Measurements from ENCODE around the gene MACF1. TPM values are rescaled to one million over a fixed set of nuclear protein-coding genes. Genes with fewer than 3 reads are reported as not detected.

The MACF1 gene
- total RNA-seq, 1 donor: 352 TPM

DNA sequence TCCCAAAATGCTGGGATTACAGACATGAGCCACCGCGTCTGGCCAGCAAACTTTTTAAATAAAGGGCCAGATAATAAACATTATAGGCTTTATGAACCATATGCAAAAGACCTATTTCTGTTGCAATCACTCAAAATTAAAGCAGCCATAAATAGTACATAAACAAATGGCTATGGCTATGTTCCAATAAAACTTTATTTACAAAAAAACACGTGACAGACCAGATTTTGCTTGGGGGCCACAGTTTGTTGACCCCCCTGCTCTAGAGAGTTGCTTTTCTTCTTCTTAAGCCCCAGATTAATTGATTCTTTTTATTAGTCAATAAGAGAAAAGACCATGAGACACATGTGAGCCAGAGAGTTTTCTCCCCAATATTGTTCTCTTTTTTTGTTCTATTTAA lies 138.3 kb downstream of the MACF1 start:
- no peak for DNase-seq (ENCODE audit: low read depth in 2 of 3, low spot score in 2 of 3)

GRCh38 chr1:39344394-39345154 lies 140.1 kb downstream of the MACF1 start:
- no peak for DNase-seq (ENCODE audit: low read depth in 2 of 3, low spot score in 2 of 3)

- DNase-seq (ENCODE audit: low read depth in 2 of 3, low spot score in 2 of 3): no peak
Measured at GRCh38 chr1:39346872-39347271, 142.4 kb downstream of the MACF1 start.

DNA sequence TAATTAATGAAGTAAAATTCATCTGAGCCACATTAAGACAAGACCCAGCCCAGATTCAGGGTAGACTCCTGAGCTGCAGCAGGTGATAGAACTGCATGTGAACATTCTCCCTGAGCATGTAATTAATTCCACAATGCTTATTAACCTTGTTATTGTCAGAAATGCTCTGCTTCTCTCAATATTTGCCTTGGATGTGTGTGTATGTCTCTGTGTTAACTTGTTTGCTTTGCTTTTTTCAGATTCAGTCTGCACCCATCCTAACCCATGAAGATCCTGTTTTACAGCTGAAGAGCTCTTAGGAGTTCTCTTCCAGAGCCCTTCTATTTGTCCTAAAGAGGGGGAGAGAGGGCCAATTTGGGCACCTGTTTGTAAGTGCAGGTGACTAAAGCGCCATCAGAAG lies 143.8 kb downstream of the MACF1 start:
- no peak for DNase-seq (ENCODE audit: low read depth in 2 of 3, low spot score in 2 of 3)

DNA sequence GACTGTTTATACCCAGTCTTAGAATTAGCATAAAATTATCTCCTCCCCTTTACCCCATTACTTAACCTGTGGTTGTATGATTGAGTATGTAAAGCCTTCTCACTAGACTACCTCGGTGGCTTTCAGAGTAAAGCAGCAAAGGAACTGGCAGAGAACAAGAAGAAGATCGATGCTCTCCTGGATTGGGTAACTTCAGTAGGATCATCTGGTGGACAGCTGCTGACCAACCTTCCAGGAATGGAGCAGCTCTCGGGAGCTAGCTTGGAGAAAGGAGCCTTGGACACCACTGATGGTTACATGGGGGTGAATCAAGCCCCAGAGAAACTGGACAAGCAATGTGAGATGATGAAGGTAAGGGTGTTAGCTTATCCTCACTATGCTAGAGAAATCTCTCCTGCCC lies 148.4 kb downstream of the MACF1 start:
- no peak for DNase-seq (ENCODE audit: low read depth in 2 of 3, low spot score in 2 of 3)

GRCh38 chr1:39354572-39354971 lies 150.1 kb downstream of the MACF1 start:
- peak in 1 of 3 donors; percentile 40 for DNase-seq (ENCODE audit: low read depth in 2 of 3, low spot score in 2 of 3)

GRCh38 chr1:39358491-39358890 lies 154.0 kb downstream of the MACF1 start:
- no peak for DNase-seq (ENCODE audit: low read depth in 2 of 3, low spot score in 2 of 3)

GRCh38 chr1:39359028-39359570 lies 154.6 kb downstream of the MACF1 start:
- no peak for DNase-seq (ENCODE audit: low read depth in 2 of 3, low spot score in 2 of 3)

DNA sequence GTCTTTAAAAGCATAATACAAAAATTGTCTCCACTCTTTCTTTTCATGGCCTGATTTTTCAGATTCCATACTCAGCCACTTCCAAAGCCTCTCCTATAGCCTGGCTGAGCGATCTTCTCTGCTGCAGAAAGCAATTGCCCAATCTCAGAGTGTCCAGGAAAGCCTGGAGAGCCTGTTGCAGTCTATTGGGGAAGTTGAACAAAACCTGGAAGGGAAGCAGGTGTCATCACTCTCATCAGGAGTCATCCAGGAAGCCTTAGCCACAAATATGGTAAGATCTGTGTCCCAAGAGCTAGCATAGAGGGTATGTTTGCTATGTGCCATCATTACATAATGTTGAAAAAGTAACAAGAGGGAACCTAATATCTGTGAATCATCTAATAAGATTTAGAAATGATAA lies 156.2 kb downstream of the MACF1 start:
- DNase-seq (ENCODE audit: low read depth in 2 of 3, low spot score in 2 of 3): no peak

DNA sequence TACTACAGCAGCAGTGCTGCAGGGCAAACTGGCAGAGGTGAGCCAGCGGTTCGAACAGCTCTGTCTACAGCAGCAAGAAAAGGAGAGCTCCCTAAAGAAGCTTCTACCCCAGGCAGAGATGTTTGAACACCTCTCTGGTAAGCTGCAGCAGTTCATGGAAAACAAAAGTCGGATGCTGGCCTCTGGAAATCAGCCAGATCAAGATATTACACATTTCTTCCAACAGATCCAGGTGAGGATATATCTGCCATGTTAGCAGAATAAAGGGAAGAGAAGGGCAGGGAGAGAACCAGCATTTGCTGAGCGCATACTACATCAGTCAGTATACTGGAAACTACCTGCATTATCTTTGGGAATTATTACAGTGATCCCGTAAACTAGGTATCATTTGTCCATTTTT lies 157.0 kb downstream of the MACF1 start:
- DNase-seq (ENCODE audit: low read depth in 2 of 3, low spot score in 2 of 3): no peak

GRCh38 chr1:39363267-39363666 lies 158.8 kb downstream of the MACF1 start:
- DNase-seq (ENCODE audit: low read depth in 2 of 3, low spot score in 2 of 3): no peak

DNA sequence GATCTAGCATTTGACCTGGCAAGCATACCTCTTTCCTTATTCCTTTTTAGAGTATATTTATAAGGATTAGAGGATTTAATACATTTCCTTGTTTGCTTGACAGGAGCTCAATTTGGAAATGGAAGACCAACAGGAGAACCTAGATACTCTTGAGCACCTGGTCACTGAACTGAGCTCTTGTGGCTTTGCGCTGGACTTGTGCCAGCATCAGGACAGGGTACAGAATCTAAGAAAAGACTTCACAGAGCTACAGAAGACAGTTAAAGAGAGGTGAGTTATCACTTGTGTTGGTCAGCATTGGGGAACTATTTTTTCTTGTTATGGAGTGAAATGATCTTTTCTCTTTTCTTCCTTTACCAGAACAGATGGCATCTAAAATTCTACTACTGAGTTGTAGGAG lies 163.6 kb downstream of the MACF1 start:
- no peak for DNase-seq (ENCODE audit: low read depth in 2 of 3, low spot score in 2 of 3)

GRCh38 chr1:39369565-39369964 lies 165.1 kb downstream of the MACF1 start:
- no peak for DNase-seq (ENCODE audit: low read depth in 2 of 3, low spot score in 2 of 3)

DNA sequence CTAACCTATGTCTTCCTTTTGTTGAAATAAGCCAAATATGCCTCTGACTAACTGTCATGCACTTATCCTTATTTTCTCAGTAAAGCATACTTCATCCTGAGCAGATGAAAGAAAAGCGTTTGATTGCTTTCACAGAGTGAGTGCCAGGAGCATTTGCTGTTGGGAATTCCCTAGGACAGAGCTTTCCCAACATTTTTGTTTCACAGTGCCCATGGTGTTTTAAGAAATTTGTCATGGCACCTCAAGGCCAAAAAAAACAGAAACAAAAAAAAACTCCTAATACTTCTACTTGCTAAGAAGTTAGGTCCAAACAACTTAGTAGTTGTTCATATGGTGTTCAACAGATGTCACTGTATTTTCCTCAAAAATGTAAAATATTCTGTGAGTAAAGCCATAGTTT lies 166.1 kb downstream of the MACF1 start:
- no peak for DNase-seq (ENCODE audit: low read depth in 2 of 3, low spot score in 2 of 3)

DNA sequence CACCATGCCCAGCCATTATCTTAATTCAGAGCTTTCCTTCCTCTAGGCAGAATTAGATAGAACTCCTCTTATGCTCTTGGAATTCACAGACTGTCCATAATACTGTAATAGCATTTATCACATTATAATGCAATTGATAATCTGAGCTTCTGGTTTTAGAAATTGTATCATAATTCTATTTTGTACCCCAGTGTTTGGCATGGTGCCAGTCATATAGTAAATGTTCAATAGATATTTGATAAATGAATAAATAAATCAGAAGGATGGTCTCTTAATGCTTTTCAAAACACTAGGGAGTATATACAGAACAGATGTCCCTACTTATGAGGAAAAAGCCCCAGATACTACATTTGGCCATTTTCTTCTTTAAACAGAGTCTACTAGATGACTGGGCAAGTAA lies 167.6 kb downstream of the MACF1 start:
- DNase-seq (ENCODE audit: low read depth in 2 of 3, low spot score in 2 of 3): no peak

GRCh38 chr1:39376656-39377055 lies 172.2 kb downstream of the MACF1 start:
- no peak for DNase-seq (ENCODE audit: low read depth in 2 of 3, low spot score in 2 of 3)

DNA sequence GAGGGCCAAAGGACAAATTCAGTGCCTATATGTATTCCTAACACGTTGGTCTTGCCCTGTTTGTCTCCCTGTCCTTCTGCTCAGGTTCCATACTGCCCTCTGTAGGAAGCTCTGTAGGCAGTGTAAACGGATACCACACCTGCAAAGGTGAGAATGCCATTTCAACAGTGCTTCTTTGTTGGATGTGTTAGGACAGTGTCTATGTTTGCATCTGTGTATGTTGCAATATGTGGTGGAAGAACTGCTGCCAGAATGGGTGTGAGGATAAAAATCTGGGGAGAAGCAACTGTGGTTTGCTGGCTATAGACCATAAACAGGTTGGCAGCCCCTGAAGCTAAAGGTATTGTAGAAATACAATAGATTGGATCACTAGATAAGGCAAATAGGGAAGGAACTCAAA lies 173.9 kb downstream of the MACF1 start:
- no peak for DNase-seq (ENCODE audit: low read depth in 2 of 3, low spot score in 2 of 3)

GRCh38 chr1:39379187-39379586 lies 174.7 kb downstream of the MACF1 start:
- peak in 1 of 3 donors; percentile 9 for DNase-seq (ENCODE audit: low read depth in 2 of 3, low spot score in 2 of 3)

GRCh38 chr1:39380036-39380435 lies 175.5 kb downstream of the MACF1 start:
- DNase-seq (ENCODE audit: low read depth in 2 of 3, low spot score in 2 of 3): no peak

DNA sequence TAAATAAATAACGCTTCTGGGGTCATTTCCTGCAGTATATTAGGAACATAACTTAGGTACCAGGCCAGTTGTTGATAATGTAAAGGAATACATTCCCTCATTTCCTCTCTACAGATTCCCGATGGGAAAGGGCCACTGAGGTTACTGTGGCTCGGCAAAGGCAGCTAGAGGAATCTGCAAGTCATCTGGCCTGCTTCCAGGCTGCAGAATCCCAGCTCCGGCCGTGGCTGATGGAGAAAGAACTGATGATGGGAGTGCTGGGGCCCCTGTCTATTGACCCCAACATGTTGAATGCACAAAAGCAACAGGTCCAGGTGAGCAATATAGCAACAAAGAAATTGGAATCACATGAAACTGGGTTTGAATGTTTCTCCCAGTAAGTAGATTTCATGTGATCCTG lies 177.3 kb downstream of the MACF1 start:
- DNase-seq (ENCODE audit: low read depth in 2 of 3, low spot score in 2 of 3): no peak

DNA sequence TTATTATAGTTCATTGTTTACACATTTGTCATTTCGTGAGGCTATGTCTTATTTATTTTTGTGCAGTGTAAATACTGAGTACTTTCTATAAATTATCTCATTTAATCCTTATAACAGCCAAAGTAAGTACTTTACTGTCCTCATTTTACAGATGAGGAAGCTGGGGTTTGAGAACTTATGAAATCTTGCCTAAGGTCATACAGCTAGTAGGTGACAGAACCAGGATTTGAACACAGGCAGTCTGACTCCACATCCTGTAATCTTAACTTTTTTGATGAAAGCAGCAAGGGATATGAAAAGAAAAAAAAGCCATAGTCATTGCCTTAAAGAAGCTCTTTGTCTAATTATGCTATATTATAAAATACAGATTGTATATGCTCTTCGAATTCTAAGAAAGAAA lies 179.8 kb downstream of the MACF1 start:
- DNase-seq (ENCODE audit: low read depth in 2 of 3, low spot score in 2 of 3): no peak

- DNase-seq (ENCODE audit: low read depth in 2 of 3, low spot score in 2 of 3): no peak
Measured at GRCh38 chr1:39385067-39385988, 180.8 kb downstream of the MACF1 start.

All from hematopoietic multipotent progenitor cell (in vitro differentiated cells).